Thymus (tissue), 11 donors: ENCODE results near the gene MYH15. TPM values are rescaled to one million over a fixed set of nuclear protein-coding genes. Genes with fewer than 3 reads are reported as not detected.

Source experiments
- DNase-seq, 9 donors: peaks; one replicate each; pipeline ENCODE4 v3.0.0-alpha.2; 2013; ENCODE audit warnings: low spot score in 9 of 9, low read depth in 6 of 9, missing footprints in 1 of 9
- H3K27ac ChIP-seq, 2 donors: one replicate each; pipeline ENCODE4 v1.5.1; 2013; ENCODE audit warnings: control low read depth in 1 of 2, low read depth in 1 of 2, low read length in 1 of 2, mild to moderate bottlenecking in 1 of 2, moderate library complexity in 1 of 2
- H3K27me3 ChIP-seq, 2 donors: one replicate each; pipeline ENCODE4 v1.5.1; 2013; ENCODE audit warnings: low read length in 1 of 2; ENCODE audit not compliant: control insufficient read depth in 2 of 2, insufficient read depth in 1 of 2
- H3K36me3 ChIP-seq, 2 donors: one replicate each; pipeline ENCODE4 v1.5.1; 2013; ENCODE audit warnings: low read length in 1 of 2, mild to moderate bottlenecking in 1 of 2, moderate library complexity in 1 of 2; ENCODE audit not compliant: control insufficient read depth in 2 of 2, insufficient read depth in 2 of 2
- H3K4me1 ChIP-seq, 2 donors: one replicate each; pipeline ENCODE4 v1.5.1; 2013; ENCODE audit warnings: low read length in 2 of 2; ENCODE audit not compliant: control insufficient read depth in 2 of 2, insufficient read depth in 2 of 2
- H3K4me3 ChIP-seq, 2 donors: one replicate each; pipeline ENCODE4 v1.5.1; 2013; ENCODE audit warnings: low read length in 2 of 2, control low read depth in 1 of 2, mild to moderate bottlenecking in 1 of 2
- H3K9me3 ChIP-seq, 2 donors: one replicate each; pipeline ENCODE4 v1.5.1; 2013; ENCODE audit warnings: low read length in 1 of 2, mild to moderate bottlenecking in 1 of 2; ENCODE audit not compliant: control insufficient read depth in 2 of 2, insufficient read depth in 1 of 2
- WGBS: extraction: QIAGEN DNeasy Blood & Tissue Kit; methylation state at CpG from one replicate; pipeline ENCODE4 v1.1.7; 2013; 5-methylcytosine and 5-hydroxymethylcytosine counted together
- polyA plus RNA-seq: library from polyadenylated mRNA; stranded (reverse); fragments of 200-250 nt; gene quantifications from one replicate; pipeline ENCODE4 v1.2.3, GENCODE V29; 2013
- total RNA-seq: library from RNA; stranded (reverse); fragments of 120-200 nt; gene quantifications from one replicate; pipeline ENCODE4 v1.2.4, GENCODE V29; 2013
- donor health status: healthy.

Gene MYH15
- total and polyA plus RNA-seq, 2 donors: 0.16 to 0.19 TPM

- Histone ChIP-seq H3K9me3 (peaks cover 1 to 9% of the 10 kb centered on the region in 2 donors), H3K27ac (no peak overlapping the region), H3K4me3 (no peak overlapping the region), H3K4me1 (no peaks in the 10 kb centered on the region), H3K27me3 (no peaks in the 10 kb centered on the region), H3K36me3 (no peaks in the 10 kb centered on the region)
- 85% methylated on average over 3 of the region's 3 CpGs for WGBS
- no peak for DNase-seq
Observed at GRCh38 chr3:108428586-108428985, 81.8 kb downstream of the MYH15 start.

- 95% methylated on average over 2 of the region's 2 CpGs for WGBS
- Histone ChIP-seq H3K9me3 (no peaks in the 10 kb centered on the region), H3K27me3 (no peaks in the 10 kb centered on the region), H3K4me3 (no peak overlapping the region), H3K4me1 (no peaks in the 10 kb centered on the region), H3K27ac (no peak overlapping the region), H3K36me3 (no peaks in the 10 kb centered on the region)
- DNase-seq: no peak
Observed at GRCh38 chr3:108420926-108421325, 89.5 kb downstream of the MYH15 start.

GRCh38 chr3:108416111-108416869 is 94.1 kb downstream of the MYH15 start:
- 98% methylated on average over 4 of the region's 4 CpGs for WGBS
- Histone ChIP-seq H3K4me3 (no peak overlapping the region), H3K27ac (no peak overlapping the region), H3K36me3 (no peaks in the 10 kb centered on the region), H3K27me3 (no peaks in the 10 kb centered on the region), H3K9me3 (no peaks in the 10 kb centered on the region), H3K4me1 (no peaks in the 10 kb centered on the region)
- DNase-seq: no peak

GRCh38 chr3:108415661-108416060 is 94.7 kb downstream of the MYH15 start:
- H3K4me3 ChIP-seq: no peak overlapping the region
- H3K36me3 ChIP-seq: no peaks in the 10 kb centered on the region
- DNase-seq: no peak
- no peak overlapping the region for H3K27ac ChIP-seq
- H3K27me3 ChIP-seq: no peaks in the 10 kb centered on the region
- WGBS: 89% methylated on average over 3 of the region's 3 CpGs
- peaks cover 0 to 2% of the 10 kb centered on the region in 2 donors for H3K9me3 ChIP-seq
- H3K4me1 ChIP-seq: no peaks in the 10 kb centered on the region

GRCh38 chr3:108414007-108414406 is 96.4 kb downstream of the MYH15 start:
- Histone ChIP-seq H3K9me3 (peaks cover 0 to 3% of the 10 kb centered on the region in 2 donors), H3K4me1 (peaks cover 0 to 4% of the 10 kb centered on the region in 2 donors), H3K27me3 (no peaks in the 10 kb centered on the region), H3K4me3 (no peak overlapping the region), H3K27ac (no peak overlapping the region), H3K36me3 (no peaks in the 10 kb centered on the region)
- DNase-seq: no peak
- 96% methylated on average over 5 of the region's 5 CpGs for WGBS

GRCh38 chr3:108412121-108412750 is 98.2 kb downstream of the MYH15 start:
- Histone ChIP-seq H3K36me3 (no peaks in the 10 kb centered on the region), H3K27ac (no peak overlapping the region), H3K27me3 (no peaks in the 10 kb centered on the region), H3K9me3 (peaks cover 0 to 3% of the 10 kb centered on the region in 2 donors), H3K4me1 (peaks cover 0 to 8% of the 10 kb centered on the region in 2 donors), H3K4me3 (no peak overlapping the region)
- 96% methylated on average over 6 of the region's 6 CpGs for WGBS
- DNase-seq: no peak

- no peak for DNase-seq
- WGBS: 97% methylated on average over 11 of the region's 11 CpGs
- no peak overlapping the region for H3K27ac ChIP-seq
- H3K4me1 ChIP-seq: peaks cover 0 to 14% of the 10 kb centered on the region in 2 donors
- H3K9me3 ChIP-seq: peaks cover 0 to 3% of the 10 kb centered on the region in 2 donors
- no peaks in the 10 kb centered on the region for H3K27me3 ChIP-seq
- H3K36me3 ChIP-seq: no peaks in the 10 kb centered on the region
- H3K4me3 ChIP-seq: no peak overlapping the region
Observed at GRCh38 chr3:108410531-108410984, 99.8 kb downstream of the MYH15 start.

- peaks cover 0 to 3% of the 10 kb centered on the region in 2 donors for H3K9me3 ChIP-seq
- no peak overlapping the region for H3K27ac ChIP-seq
- DNase-seq: no peak
- 98% methylated on average over 4 of the region's 4 CpGs for WGBS
- no peaks in the 10 kb centered on the region for H3K36me3 ChIP-seq
- H3K27me3 ChIP-seq: no peaks in the 10 kb centered on the region
- peaks cover 0 to 14% of the 10 kb centered on the region in 2 donors for H3K4me1 ChIP-seq
- H3K4me3 ChIP-seq: no peak overlapping the region
Observed at GRCh38 chr3:108409800-108410178, 100.6 kb downstream of the MYH15 start.
